RKO (cell line): ENCODE data around the gene GLIS1.

Source experiments
- DNase-seq: peaks from one replicate; pipeline ENCODE4 v3.0.0-alpha.2; 2016; ENCODE audit warnings: low spot score

GLIS1 gene

GRCh38 chr1:53548031-53548491, 190.9 kb downstream of the GLIS1 start:
- DNase-seq, result no peak

GRCh38 chr1:53547231-53547790, 191.7 kb downstream of the GLIS1 start:
- no peak for DNase-seq

- no peak for DNase-seq
Observed at GRCh38 chr1:53546409-53547155, 192.4 kb downstream of the GLIS1 start.

GRCh38 chr1:53545663-53546408, 193.1 kb downstream of the GLIS1 start:
- DNase-seq, result no peak

DNA sequence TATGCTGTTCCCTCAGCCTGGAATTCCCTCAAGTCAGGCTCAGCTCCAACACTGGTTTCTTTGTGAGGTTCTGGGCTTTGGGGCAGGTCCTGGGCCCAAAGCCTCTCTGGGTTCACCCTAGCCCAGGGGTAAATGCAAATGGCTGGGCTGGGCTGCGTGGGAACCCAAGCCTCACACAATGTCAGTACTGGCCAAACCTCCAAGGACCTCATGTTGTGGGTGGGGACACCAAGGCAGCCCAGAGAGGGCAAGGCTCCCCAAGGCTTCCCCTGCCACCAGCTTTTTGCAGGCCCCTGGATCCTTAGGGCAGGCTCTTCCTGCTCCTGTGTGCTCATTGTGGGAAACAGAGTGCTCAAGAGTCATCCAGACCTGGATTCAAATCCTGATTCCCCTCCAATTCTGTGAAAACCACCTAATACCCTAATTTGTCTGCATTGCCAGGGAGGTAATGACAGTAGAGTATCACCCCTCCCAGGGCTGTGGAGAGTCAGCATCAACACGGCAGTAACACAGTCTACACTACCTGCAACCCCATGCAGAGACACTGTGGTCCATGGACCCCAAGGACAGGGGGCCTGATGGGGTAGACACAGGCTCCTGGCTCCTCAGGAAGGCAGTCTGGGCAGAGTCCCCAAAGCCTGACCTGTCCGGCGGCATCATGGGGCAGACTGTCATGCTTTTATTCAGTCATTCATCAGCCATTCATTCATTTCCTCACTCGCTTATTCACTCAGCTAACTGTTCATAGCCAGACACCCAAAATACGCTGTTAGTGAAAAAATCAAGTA, 194.0 kb downstream of the GLIS1 start:
- no peak for DNase-seq

DNA sequence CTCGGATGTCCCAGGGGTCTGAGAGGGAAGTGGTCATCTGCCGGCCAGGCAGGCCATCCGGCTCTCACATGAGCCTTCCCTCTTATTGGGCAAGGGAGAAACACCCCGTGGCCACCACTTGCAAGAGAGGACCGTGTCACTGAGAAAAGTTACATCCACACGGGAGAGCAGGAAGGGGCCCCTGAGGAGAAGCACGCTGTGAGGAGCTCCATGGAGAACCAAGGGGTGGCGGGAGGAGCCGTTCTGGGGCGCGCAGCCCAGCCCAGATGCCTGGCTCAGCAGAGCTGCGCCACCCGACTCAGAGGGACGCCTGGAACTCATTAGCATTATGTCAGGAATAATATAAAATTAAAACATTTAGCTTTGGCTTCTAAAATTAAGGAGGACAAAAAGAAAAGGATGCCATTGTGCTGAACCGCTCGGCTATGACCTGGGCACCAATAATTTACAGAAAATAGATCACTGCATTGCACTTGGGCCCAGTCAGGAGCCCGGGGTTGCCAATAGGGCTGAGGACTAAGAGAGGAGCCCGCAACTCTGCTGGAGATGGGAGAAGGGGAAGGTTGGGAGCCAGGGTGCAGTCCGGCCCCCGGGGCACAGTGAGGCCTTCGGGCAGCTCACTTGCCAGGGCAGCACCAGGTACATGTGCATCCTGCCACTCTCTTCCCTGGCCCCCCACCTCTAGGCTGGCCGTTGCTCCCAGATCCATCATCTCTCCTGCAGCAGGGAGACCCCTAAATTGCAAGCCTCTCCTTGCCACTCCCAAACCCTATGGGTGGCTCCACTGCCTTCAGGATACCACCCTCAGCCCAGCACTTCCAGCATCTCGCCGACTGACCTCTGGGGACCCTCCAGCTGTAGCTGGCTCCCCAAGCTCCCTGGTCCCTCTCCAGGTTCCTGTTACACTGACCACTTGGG, 194.9 kb downstream of the GLIS1 start:
- no peak for DNase-seq

DNA sequence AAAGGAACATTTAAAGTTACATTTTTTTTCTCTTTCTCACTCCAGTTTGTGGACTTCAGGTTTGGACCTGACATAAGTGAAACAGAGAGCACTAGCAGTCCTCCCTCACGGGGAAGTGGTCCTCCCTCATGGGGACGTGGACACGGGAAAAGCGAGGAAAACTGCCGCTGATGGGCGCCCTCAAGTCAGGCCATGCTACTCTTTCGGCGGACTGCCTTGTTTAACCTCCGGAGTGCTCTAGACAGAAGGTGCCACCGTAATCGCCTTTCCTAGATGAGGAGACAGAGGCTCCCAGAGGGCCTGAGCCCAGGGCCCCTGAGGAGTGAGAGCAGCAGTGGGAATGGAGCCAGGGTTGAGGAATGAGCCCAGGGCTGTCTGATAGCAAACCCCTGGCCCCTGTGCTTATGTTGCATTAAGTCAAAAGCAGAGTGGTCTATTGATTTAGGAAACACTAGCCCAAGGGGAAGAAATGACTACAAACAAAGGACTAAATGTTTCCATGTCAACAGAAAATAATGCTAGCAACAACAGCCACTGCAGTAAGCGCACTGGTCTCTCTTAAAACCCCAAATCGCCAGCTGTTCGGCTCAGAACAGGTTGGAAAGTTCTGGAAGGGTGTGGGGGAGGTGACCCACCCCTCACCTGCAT, 195.7 kb downstream of the GLIS1 start:
- no peak for DNase-seq

DNA sequence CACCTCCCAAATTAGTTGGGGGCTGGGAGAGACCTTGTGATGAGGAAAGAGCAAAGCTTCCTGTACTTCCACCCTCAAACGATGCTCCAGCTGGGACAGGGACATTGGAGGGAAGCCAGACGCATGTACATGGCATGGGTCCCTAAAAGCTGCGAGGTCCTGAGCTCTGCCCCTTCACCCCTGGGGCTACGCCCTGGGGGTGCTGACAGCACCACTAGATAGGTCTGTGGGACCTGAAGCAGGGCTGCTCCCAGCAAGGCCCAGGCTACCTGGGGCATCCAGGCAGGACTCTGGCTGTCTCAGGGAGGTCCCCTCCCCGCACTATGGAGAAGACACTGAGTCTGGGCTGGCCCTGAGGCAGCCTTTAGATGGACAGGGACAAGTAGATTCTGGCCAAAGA, 196.4 kb downstream of the GLIS1 start:
- no peak for DNase-seq

DNA sequence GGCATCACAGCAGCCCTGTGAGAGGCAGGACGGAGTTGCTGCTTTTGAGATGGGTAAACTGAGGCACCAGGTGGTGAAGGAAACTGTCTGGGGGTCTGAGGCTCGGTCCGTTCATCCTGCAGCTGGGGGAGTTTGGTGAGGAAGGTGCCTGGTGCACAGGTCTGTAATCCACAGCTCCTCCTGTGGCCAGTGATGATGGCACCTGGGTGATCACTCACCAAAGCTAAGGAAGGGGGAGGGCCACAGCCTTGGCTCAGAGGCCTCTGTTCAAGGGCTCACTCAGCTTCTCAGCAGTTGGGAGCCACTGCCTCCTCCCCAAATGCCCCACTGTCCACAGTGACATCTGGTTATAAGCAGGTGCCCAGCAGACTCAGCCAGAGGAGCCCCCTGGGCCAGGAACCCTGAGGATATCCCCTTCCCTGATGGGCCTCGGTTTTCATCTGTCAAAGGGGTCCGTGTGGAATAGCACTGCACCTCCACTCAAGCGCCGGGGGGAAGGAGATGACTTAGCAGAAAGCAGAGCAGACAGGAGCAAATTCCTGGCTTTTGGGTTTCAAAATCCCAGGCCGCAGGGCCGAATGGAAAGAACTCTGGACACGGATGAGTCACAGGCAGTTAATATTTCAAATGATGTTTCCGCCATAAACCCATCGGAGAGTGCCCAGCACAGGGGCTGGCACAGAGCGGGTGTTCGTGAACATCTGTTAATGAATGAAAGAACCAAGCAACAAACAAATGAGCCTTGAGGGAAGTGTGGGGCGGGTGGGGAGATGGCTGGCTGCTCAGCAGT, 197.0 kb downstream of the GLIS1 start:
- no peak for DNase-seq

DNA sequence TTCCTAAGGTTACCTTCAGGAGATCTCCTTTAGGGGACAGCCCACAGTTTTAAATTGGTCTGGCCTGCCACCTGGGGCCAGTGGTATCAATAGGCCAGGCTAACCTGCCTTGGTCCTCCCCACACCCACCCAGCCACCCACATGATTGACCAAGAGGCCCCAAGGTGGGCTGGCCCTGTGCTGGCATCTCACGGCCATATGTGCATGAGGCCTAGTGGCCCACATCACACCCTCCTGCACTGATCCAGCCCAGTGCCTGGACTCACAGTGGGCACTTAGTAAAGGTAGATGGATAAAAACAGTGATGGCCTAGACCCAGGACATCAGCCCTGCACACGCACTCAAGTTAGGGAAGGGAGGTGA, 197.7 kb downstream of the GLIS1 start:
- DNase-seq, result no peak

DNA sequence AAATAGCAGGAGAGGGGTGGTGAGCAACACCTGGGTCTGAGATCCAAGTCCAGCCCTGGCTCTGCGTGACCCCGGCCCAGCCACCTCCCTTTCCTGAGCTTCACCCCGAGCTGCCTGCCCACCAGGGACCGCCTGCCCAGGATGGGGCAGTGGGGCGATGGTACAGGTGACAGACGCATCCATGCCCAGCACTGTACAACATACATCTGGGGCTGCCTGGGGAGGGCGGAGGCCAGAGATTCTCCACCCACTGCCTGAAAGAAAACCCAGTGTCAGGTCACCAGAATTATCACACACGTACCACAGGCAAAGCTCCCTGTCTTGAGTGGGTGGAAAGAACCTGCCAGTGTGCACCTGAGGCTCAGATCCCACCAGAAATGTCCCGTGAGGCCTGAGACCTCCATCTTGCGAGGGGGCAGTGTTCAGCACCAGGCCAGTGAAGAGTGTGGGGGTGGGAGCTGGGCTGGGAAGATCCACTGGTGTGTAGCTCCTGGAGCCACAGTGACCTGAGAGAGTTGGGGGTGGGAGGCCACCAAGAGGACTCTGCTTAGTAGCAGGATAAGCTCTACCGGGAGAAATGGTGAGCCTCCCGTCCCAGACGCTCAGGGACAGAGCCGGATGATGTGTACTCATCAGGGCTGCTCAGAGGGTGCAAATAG, 198.2 kb downstream of the GLIS1 start:
- no peak for DNase-seq

- no peak for DNase-seq
Observed at GRCh38 chr1:53539711-53540603, 199.0 kb downstream of the GLIS1 start.

DNA sequence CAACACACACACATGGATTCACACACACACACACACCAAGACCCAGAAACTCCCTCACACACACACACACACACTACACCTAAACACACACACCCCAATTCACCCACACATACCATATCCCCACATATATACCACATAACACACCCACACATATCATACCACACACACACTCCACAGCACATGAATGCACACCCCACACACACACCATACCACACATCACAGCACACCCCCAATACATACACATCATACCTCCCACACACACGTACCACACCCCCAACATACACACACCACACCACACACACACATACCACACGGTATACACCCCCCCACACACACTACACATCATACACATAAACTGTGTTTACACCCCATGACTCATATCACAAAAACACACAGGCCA, 199.7 kb downstream of the GLIS1 start:
- DNase-seq, result no peak

GRCh38 chr1:53536606-53537005, 202.4 kb downstream of the GLIS1 start:
- DNase-seq, result no peak

GRCh38 chr1:53535846-53536245, 203.1 kb downstream of the GLIS1 start:
- no peak for DNase-seq

DNA sequence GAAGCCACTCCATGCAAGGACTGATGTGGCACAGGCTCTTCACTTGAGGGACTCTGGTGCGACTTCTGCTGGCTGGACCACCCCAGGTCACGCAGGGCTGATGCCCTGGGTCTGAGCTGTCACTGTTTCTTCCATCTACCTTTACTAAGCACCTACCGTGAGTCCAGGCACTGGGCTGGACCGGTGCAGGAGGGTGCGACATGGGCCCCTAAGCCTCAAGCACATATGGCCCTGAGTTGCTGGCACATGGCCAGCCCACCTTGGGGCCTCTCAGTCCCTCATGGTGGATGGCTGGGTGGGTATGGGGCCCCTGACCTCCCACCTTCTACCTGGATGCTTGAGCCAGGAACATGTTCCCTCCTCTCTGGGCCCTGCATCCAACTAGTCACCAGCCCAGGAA, 203.7 kb downstream of the GLIS1 start:
- no peak for DNase-seq

GRCh38 chr1:53532912-53533311, 206.1 kb downstream of the GLIS1 start:
- no peak for DNase-seq

DNA sequence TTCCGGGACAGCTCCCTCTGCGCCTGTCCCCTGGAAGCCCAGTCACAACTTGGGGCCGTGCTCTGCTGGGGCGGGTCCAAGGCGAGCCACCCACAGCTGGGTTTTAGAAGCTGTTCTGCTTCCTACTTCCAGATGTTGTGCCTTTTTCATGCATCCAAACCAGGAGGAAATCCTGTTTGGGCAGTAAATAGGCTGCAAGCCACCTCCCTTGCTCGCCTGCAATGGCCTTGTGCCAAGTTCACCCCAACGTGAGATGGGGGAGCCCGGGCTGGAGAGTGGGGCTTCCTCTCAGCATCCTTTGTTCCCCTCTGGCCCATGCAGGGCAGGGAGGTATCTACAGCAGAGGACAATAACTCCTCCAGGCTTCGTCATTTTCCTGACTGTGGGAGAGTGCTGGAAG, 206.6 kb downstream of the GLIS1 start:
- DNase-seq, result no peak

- no peak for DNase-seq
Observed at GRCh38 chr1:53530550-53530949, 208.4 kb downstream of the GLIS1 start.
